PC-9 (cell line): ENCODE results near the gene CDAN1.
A peak's percentile ranks its signal among the peaks of the same experiment; 100 is the strongest.

Experiments
- CTCF ChIP-seq: fragments of 200-600 bp; sonication (generic); conservative IDR thresholded peaks from 2 replicates; pipeline ENCODE4 v1.6.1; 2017; ENCODE audit warnings: mixed run types, antibody characterized with exemption, mild to moderate bottlenecking, moderate library complexity
- EZH2 ChIP-seq: fragments of 200-600 bp; sonication (generic); IDR thresholded peaks from 2 replicates; pipeline ENCODE4 v1.8.0; 2017; ENCODE audit warnings: antibody characterized with exemption, low read depth

- TF ChIP-seq CTCF (peak; percentile 43), EZH2 (no peak)
These were observed 13.9 kb downstream of the CDAN1 start for GRCh38 chr15:42723068-42723467.
